OCI-M1 (cell line): Measurements from ENCODE around the gene BICC1.

Experiments
- DNase-seq: peaks from one replicate; lab custom pipeline; 2025; lab: John Stamatoyannopoulos, UW

The BICC1 gene

GRCh38 chr10:58515291-58515941, 2.7 kb downstream of the BICC1 start:
- no peak for DNase-seq

GRCh38 chr10:58516119-58516518, 3.4 kb downstream of the BICC1 start:
- no peak for DNase-seq

GRCh38 chr10:58516671-58517070, 4.0 kb downstream of the BICC1 start:
- DNase-seq = no peak

- DNase-seq = peak; percentile 11
These were observed 4.4 kb downstream of the BICC1 start for GRCh38 chr10:58517081-58517480.

GRCh38 chr10:58517491-58518355, 5.1 kb downstream of the BICC1 start:
- DNase-seq = no peak

- no peak for DNase-seq
These were observed 6.1 kb downstream of the BICC1 start for GRCh38 chr10:58518775-58519174.

- DNase-seq = no peak
These were observed 16.5 kb downstream of the BICC1 start for GRCh38 chr10:58529077-58529728.

- peak; percentile 92 for DNase-seq
These were observed 18.5 kb downstream of the BICC1 start for GRCh38 chr10:58531084-58531695.

- no peak for DNase-seq
These were observed 22.6 kb downstream of the BICC1 start for GRCh38 chr10:58535311-58535710.

GRCh38 chr10:58543141-58543540, 30.5 kb downstream of the BICC1 start:
- DNase-seq = peak; percentile 83

- no peak for DNase-seq
These were observed 31.5 kb downstream of the BICC1 start for GRCh38 chr10:58544135-58544534.

GRCh38 chr10:58545427-58545826, 32.8 kb downstream of the BICC1 start:
- DNase-seq = no peak

- DNase-seq = no peak
These were observed 33.5 kb downstream of the BICC1 start for GRCh38 chr10:58546137-58546536.

GRCh38 chr10:58546722-58547445, 34.2 kb downstream of the BICC1 start:
- DNase-seq = no peak

- no peak for DNase-seq
These were observed 35.3 kb downstream of the BICC1 start for GRCh38 chr10:58547963-58548362.

- DNase-seq = no peak
These were observed 41.6 kb downstream of the BICC1 start for GRCh38 chr10:58554316-58554715.

- no peak for DNase-seq
These were observed 42.7 kb downstream of the BICC1 start for GRCh38 chr10:58555170-58555929.

- DNase-seq = no peak
These were observed 43.2 kb downstream of the BICC1 start for GRCh38 chr10:58555930-58556311.

GRCh38 chr10:58556516-58557165, 44.0 kb downstream of the BICC1 start:
- DNase-seq = no peak

GRCh38 chr10:58557714-58558113, 45.0 kb downstream of the BICC1 start:
- DNase-seq = no peak

- no peak for DNase-seq
These were observed 47.4 kb downstream of the BICC1 start for GRCh38 chr10:58560068-58560467.
